ENCODE results near the gene NEURL1.

NEURL1 gene

DNA sequence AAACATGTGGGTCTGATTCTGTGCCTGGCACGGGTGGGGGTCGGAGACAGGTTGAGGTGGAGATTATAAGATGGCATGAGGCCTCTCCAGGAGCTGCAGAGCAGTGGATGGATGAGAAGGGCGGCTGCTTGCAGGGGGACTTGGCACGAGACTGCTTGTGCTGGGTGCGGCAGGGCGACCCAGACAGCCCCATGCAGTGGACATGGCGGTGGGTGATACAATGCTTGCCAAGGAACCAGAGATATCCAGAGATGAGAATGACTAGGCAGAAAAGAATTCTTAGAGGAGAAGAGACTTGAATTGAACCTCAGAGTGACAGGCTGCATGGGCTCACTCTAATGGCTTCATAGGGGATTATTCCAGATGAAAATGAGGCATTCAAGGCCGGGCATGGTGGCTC is 145.4 kb downstream of the NEURL1 start:
- H3K79me2 ChIP-seq: peaks cover 3% of the 10 kb centered on the region
- no peak overlapping the region for H3K9ac ChIP-seq
- no peaks in the 10 kb centered on the region for H3K9me3 ChIP-seq (ENCODE audit: control insufficient read depth, low read length)
- no peak overlapping the region for H3K4me2 ChIP-seq (ENCODE audit: low read length)
- H3K27me3 ChIP-seq (ENCODE audit: control insufficient read depth, insufficient read depth, low read length): no peaks in the 10 kb centered on the region
- H2AFZ ChIP-seq: no peak overlapping the region
- H3K27ac ChIP-seq: no peak overlapping the region
- no peaks in the 10 kb centered on the region for H3K4me1 ChIP-seq
- H3K4me3 ChIP-seq (ENCODE audit: low read depth, low read length): no peak overlapping the region
- no peaks in the 10 kb centered on the region for H3K36me3 ChIP-seq (ENCODE audit: control insufficient read depth, insufficient read depth, low read length)
- TF ChIP-seq, protein P1, sequence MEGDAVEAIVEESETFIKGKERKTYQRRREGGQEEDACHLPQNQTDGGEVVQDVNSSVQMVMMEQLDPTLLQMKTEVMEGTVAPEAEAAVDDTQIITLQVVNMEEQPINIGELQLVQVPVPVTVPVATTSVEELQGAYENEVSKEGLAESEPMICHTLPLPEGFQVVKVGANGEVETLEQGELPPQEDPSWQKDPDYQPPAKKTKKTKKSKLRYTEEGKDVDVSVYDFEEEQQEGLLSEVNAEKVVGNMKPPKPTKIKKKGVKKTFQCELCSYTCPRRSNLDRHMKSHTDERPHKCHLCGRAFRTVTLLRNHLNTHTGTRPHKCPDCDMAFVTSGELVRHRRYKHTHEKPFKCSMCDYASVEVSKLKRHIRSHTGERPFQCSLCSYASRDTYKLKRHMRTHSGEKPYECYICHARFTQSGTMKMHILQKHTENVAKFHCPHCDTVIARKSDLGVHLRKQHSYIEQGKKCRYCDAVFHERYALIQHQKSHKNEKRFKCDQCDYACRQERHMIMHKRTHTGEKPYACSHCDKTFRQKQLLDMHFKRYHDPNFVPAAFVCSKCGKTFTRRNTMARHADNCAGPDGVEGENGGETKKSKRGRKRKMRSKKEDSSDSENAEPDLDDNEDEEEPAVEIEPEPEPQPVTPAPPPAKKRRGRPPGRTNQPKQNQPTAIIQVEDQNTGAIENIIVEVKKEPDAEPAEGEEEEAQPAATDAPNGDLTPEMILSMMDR (IDR thresholded peaks at IDR 0.05): no peak

DNA sequence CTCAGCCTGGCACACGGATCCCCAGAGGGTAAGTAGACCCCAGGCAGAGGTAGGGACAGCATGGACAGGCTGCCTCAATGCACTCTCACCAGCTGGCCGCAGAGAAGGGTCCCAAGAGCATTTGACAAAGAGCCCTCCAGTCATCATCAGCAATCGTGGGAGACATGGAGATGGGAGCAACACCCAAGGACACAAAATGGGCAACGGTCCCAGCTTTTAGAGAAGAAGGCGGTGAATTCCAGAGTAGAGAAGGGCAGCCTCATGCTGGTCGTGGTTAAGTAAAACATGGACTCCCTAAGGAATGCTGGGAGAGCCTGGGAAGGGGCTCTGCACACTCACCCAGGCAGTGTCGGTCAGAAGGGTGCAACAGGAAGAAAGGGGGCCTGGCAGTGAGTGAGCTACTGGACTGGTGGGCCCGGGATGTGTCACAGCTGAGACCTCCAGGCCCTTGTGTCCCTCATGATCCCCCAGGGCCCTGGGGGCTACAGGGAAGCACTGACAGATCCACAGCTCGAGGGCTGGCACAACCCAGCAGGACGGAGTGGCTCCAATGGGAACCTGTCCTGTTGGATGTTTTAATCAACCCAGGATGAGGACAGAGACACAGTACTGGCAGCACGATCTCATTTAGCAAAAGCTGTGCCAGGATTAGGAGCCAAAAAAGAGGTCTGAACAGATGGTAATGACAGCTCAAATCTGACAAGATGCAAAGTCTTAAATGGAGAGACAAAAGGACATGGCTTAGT is 147.1 kb downstream of the NEURL1 start:
- H3K36me3 ChIP-seq (ENCODE audit: control insufficient read depth, insufficient read depth, low read length): no peaks in the 10 kb centered on the region
- no peak overlapping the region for H3K4me2 ChIP-seq (ENCODE audit: low read length)
- no peaks in the 10 kb centered on the region for H3K9me3 ChIP-seq (ENCODE audit: control insufficient read depth, low read length)
- no peaks in the 10 kb centered on the region for H3K4me1 ChIP-seq
- H3K79me2 ChIP-seq: peaks cover 3% of the 10 kb centered on the region
- no peak overlapping the region for H2AFZ ChIP-seq
- no peak overlapping the region for H3K9ac ChIP-seq
- TF ChIP-seq, protein P1 (IDR thresholded peaks at IDR 0.05): no peak
- no peaks in the 10 kb centered on the region for H3K27me3 ChIP-seq (ENCODE audit: control insufficient read depth, insufficient read depth, low read length)
- H3K4me3 ChIP-seq (ENCODE audit: low read depth, low read length): no peak overlapping the region
- H3K27ac ChIP-seq: no peak overlapping the region

DNA sequence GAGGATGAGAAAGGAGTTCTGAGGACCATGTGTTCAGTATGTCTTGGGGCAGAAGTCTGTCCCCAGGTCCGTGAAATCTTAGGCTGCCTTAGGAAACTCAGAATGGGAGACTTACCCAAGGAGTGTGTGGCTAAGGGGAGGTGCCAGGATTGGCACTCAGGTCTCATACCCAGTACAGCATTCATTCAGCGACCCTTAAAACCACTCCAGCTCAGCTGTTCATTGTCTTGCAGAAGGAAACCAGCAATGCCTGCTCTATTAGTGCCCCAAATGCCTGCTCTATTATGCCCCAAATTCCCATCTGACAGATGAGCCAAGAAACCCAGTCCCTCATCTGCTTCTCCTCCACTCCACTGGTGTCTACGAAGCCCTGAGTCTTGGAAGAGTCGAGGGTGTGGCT is 147.8 kb downstream of the NEURL1 start:
- TF ChIP-seq, protein P1 (IDR thresholded peaks at IDR 0.05): no peak
- Histone ChIP-seq H3K27ac (no peak overlapping the region), H3K79me2 (peaks cover 3% of the 10 kb centered on the region), H3K9ac (no peak overlapping the region), H3K9me3 (ENCODE audit: control insufficient read depth, low read length) (no peaks in the 10 kb centered on the region), H3K4me1 (no peaks in the 10 kb centered on the region), H3K27me3 (ENCODE audit: control insufficient read depth, insufficient read depth, low read length) (no peaks in the 10 kb centered on the region), H3K36me3 (ENCODE audit: control insufficient read depth, insufficient read depth, low read length) (no peaks in the 10 kb centered on the region), H3K4me3 (ENCODE audit: low read depth, low read length) (no peak overlapping the region), H3K4me2 (ENCODE audit: low read length) (no peak overlapping the region), H2AFZ (no peak overlapping the region)

Data from parathyroid adenoma (tissue), 2 donors.